GM21381 (cell line): ENCODE measurements around the gene POLR3E.

Source experiments
- ATAC-seq: cut with Tn5 transposase; IDR thresholded peaks from one replicate; pipeline ENCODE4 v1.9.1; 2021; ENCODE audit warnings: mild to moderate bottlenecking, moderate library complexity; ENCODE audit not compliant: unreplicated experiment

The POLR3E gene

GRCh38 chr16:22316411-22316811, 19.2 kb downstream of the POLR3E start:
- no peak for ATAC-seq

GRCh38 chr16:22317001-22317530, 19.9 kb downstream of the POLR3E start:
- no peak for ATAC-seq

GRCh38 chr16:22317625-22318024, 20.4 kb downstream of the POLR3E start:
- no peak for ATAC-seq

- ATAC-seq: no peak
Measured at GRCh38 chr16:22318690-22319358, 21.6 kb downstream of the POLR3E start.

- no peak for ATAC-seq
Measured at GRCh38 chr16:22320572-22321339, 23.5 kb downstream of the POLR3E start.

- no peak for ATAC-seq
Measured at GRCh38 chr16:22321340-22322001, 24.3 kb downstream of the POLR3E start.

- ATAC-seq: no peak
Measured at GRCh38 chr16:22322021-22322471, 24.8 kb downstream of the POLR3E start.

- ATAC-seq: no peak
Measured at GRCh38 chr16:22322741-22323140, 25.5 kb downstream of the POLR3E start.

GRCh38 chr16:22323173-22323958, 26.2 kb downstream of the POLR3E start:
- ATAC-seq: no peak

GRCh38 chr16:22323959-22324786, 27.0 kb downstream of the POLR3E start:
- no peak for ATAC-seq

- ATAC-seq: no peak
Measured at GRCh38 chr16:22324787-22325597, 27.8 kb downstream of the POLR3E start.

GRCh38 chr16:22325598-22326368, 28.6 kb downstream of the POLR3E start:
- no peak for ATAC-seq

GRCh38 chr16:22326369-22326652, 29.1 kb downstream of the POLR3E start:
- ATAC-seq: no peak

- no peak for ATAC-seq
Measured at GRCh38 chr16:22326771-22327445, 29.7 kb downstream of the POLR3E start.

GRCh38 chr16:22327446-22327775, 30.2 kb downstream of the POLR3E start:
- no peak for ATAC-seq

- no peak for ATAC-seq
Measured at GRCh38 chr16:22328081-22328725, 31.0 kb downstream of the POLR3E start.

- no peak for ATAC-seq
Measured at GRCh38 chr16:22329199-22329695, 32.0 kb downstream of the POLR3E start.
